MM.1S (cell line): Measurements from ENCODE around the gene CD207.
A peak's percentile ranks its signal among the peaks of the same experiment; 100 is the strongest.

Source experiments
- DNase-seq: peaks from one replicate; pipeline ENCODE4 v3.0.0-alpha.2; 2015
- H2AFZ ChIP-seq: fragments of 300-600 bp; sonication (generic); 2 replicates; pipeline ENCODE4 v1.6.0; 2016; ENCODE audit warnings: antibody characterized with exemption, low read length
- H3F3A ChIP-seq: fragments of 300-600 bp; sonication (generic); 2 replicates; pipeline ENCODE4 v1.6.1; 2016; ENCODE audit warnings: mild to moderate bottlenecking, antibody characterized with exemption, low read length, moderate library complexity, mixed read lengths; ENCODE audit not compliant: insufficient read depth
- H3K27ac ChIP-seq: fragments of 300-600 bp; sonication (generic); 2 replicates; pipeline ENCODE4 v1.5.1; 2016; ENCODE audit warnings: mild to moderate bottlenecking, low read length
- H3K27me3 ChIP-seq: fragments of 300-600 bp; sonication (generic); replicated peaks from 2 replicates; pipeline ENCODE4 v1.6.0; 2016; ENCODE audit warnings: low read length; ENCODE audit not compliant: insufficient read depth
- H3K36me3 ChIP-seq: fragments of 300-600 bp; sonication (generic); replicated peaks from 2 replicates; pipeline ENCODE4 v1.6.1; 2016; ENCODE audit warnings: mild to moderate bottlenecking, low read length, mixed read lengths; ENCODE audit not compliant: insufficient read depth
- H3K4me1 ChIP-seq: fragments of 300-600 bp; sonication (generic); 2 replicates; pipeline ENCODE4 v1.6.1; 2016; ENCODE audit warnings: low read length, mixed read lengths
- H3K4me2 ChIP-seq: fragments of 300-600 bp; sonication (generic); 2 replicates; pipeline ENCODE4 v1.6.0; 2016; ENCODE audit warnings: low read depth, low read length
- H3K4me3 ChIP-seq: fragments of 300-600 bp; sonication (generic); 2 replicates; pipeline ENCODE4 v1.5.1; 2016; ENCODE audit warnings: low read length, mixed read lengths
- H3K79me2 ChIP-seq: fragments of 300-600 bp; sonication (generic); 2 replicates; pipeline ENCODE4 v1.6.1; 2016; ENCODE audit warnings: mixed run types, low read length, mixed read lengths
- H3K9ac ChIP-seq: fragments of 300-600 bp; sonication (generic); 2 replicates; pipeline ENCODE4 v1.6.1; 2016; ENCODE audit warnings: low read length, mixed read lengths
- H3K9me2 ChIP-seq: fragments of 300-600 bp; sonication (generic); replicated peaks from 2 replicates; pipeline ENCODE4 v1.6.1; 2016; ENCODE audit warnings: mild to moderate bottlenecking, low read length, mixed read lengths; ENCODE audit not compliant: insufficient read depth
- H3K9me3 ChIP-seq: fragments of 300-600 bp; sonication (generic); replicated peaks from 2 replicates; pipeline ENCODE4 v1.6.1; 2016; ENCODE audit warnings: mild to moderate bottlenecking, low read length, mixed read lengths; ENCODE audit not compliant: insufficient read depth
- H4K20me1 ChIP-seq: fragments of 300-600 bp; sonication (generic); 2 replicates; pipeline ENCODE4 v1.6.1; 2016; ENCODE audit warnings: mild to moderate bottlenecking, low read length, moderate library complexity, mixed read lengths; ENCODE audit not compliant: insufficient read depth
- EZH2 ChIP-seq: fragments of 300-600 bp; sonication (generic); optimal IDR thresholded peaks from 2 replicates; pipeline ENCODE3; 2017; ENCODE audit warnings: low read depth, mild to moderate bottlenecking, antibody characterized with exemption, low read length, mixed read lengths
- EZH2phosphoT487 ChIP-seq: fragments of 300-600 bp; sonication (generic); IDR thresholded peaks from 2 replicates; pipeline ENCODE4 v1.6.1; 2018; ENCODE audit warnings: antibody characterized with exemption, low read length
- TF ChIP-seq, protein P1 (sequence below): fragments of 300-600 bp; sonication (generic); IDR thresholded peaks from 2 replicates; pipeline ENCODE4 v1.5.1; 2016; ENCODE audit warnings: antibody characterized with exemption, low read length, mixed read lengths

CD207 gene

DNA sequence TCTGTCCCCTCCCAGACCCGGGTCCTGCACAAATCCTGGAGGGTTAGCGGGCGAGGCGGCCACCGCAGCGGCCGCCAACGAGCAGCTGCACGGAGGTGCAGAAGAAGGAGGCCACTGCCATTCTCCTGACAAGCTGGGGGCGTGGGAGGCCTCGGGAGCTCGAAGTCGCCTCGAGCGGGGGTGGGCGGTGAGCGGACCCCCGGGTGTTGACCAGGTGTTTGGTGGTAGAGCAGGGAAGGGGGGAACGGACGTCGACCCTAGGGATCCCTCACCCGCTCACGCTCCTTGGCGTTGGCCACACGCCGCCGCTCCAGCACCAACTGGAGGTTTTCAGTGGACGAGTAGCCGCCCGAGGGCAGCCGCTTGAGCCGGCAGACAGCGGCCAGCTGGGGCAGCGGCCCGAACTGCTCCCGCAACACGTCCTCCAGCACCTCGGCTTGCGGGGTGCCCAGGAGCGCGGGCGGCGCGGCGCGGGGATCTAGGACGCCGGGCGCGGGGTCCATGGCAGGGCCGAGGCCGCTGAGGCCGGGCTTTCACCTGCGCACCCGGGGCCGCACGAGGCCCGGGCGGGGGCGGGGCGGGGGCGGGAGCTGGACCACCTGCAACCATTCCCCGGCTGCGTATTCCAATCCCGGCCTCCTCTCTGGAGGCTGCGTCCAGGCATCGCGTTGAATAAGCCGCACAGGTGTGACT lies 45.3 kb downstream of the CD207 start, which contains the start of gene FIGLA:
Gene FIGLA (minus strand): TSS at position 508 of the 693 bp plus-strand sequence. CDS start 5 bp downstream, at position 503.
- H3K9me2 ChIP-seq = no peaks in the 10 kb centered on the region
- H3K79me2 ChIP-seq = no peaks in the 10 kb centered on the region
- peak within 1 kb of the TSS; percentile 43 for H2AFZ ChIP-seq
- no peaks in the 10 kb centered on the region for H3K4me1 ChIP-seq
- no peaks in the 10 kb centered on the region for H4K20me1 ChIP-seq
- no peaks in the 10 kb centered on the region for H3F3A ChIP-seq
- H3K36me3 ChIP-seq = no peaks in the 10 kb centered on the region
- H3K9ac ChIP-seq = no peak within 1 kb of the TSS
- H3K9me3 ChIP-seq = no peaks in the 10 kb centered on the region
- no peak for DNase-seq
- no peak within 1 kb of the TSS for H3K27ac ChIP-seq
- TF ChIP-seq, protein P1, sequence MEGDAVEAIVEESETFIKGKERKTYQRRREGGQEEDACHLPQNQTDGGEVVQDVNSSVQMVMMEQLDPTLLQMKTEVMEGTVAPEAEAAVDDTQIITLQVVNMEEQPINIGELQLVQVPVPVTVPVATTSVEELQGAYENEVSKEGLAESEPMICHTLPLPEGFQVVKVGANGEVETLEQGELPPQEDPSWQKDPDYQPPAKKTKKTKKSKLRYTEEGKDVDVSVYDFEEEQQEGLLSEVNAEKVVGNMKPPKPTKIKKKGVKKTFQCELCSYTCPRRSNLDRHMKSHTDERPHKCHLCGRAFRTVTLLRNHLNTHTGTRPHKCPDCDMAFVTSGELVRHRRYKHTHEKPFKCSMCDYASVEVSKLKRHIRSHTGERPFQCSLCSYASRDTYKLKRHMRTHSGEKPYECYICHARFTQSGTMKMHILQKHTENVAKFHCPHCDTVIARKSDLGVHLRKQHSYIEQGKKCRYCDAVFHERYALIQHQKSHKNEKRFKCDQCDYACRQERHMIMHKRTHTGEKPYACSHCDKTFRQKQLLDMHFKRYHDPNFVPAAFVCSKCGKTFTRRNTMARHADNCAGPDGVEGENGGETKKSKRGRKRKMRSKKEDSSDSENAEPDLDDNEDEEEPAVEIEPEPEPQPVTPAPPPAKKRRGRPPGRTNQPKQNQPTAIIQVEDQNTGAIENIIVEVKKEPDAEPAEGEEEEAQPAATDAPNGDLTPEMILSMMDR = no peak
- TF ChIP-seq EZH2phosphoT487 (no peak), EZH2 (no peak)
- H3K4me3 ChIP-seq = no peak within 1 kb of the TSS
- H3K4me2 ChIP-seq = peak within 1 kb of the TSS; percentile 58; the same call in 1 of the 2 replicates
- no peaks in the 10 kb centered on the region for H3K27me3 ChIP-seq

DNA sequence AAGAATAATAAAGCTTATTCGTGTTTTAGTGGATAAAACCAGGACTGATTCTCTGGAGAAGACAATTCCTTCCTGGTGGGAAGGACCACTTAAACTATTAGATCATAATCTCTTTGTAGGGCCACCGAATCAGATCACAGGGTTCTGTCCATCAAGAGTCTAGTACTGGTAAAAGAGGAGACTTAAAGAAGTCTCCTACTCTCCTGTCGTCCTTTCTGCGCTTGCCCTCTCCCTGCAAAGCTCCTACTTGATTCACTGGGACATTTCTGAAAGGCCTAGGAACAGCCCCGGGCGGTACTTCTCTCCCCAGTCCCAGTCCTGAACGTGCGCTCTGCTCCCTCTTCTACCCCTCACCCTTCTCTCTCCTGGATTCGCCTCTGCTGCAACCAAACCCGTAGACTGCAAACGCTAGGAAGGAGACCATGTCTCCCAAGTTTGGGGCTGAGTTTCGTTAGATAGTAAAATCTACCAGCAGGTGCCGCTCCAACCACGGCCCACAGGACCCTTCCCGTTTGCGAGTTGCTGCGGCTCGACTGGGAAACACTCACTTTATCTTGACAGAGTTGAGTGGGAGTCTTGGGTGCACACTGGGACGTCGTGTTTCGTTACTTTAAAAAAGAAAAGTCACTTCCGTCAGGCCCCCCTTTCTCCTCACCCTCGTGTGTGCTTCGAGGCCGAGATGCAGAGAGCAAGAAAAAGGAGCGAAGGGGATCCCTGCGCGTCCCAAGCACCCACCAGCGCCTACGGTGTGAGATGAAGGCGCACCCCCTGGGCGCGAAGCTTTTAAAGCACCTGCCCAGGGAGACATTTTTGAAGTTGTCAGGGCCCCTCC lies 46.1 kb downstream of the CD207 start:
- Histone ChIP-seq H3F3A (no peaks in the 10 kb centered on the region), H3K27me3 (no peaks in the 10 kb centered on the region), H3K9ac (no peak overlapping the region), H3K36me3 (no peaks in the 10 kb centered on the region), H3K4me2 (peak overlapping the region; percentile 58; the same call in 1 of the 2 replicates), H3K4me1 (no peaks in the 10 kb centered on the region), H2AFZ (peak overlapping the region; percentile 43), H3K27ac (no peak overlapping the region), H3K9me2 (no peaks in the 10 kb centered on the region), H3K79me2 (no peaks in the 10 kb centered on the region), H3K4me3 (no peak overlapping the region), H4K20me1 (no peaks in the 10 kb centered on the region), H3K9me3 (no peaks in the 10 kb centered on the region)
- peak; percentile 59 for DNase-seq
- TF ChIP-seq EZH2phosphoT487 = no peak
- TF ChIP-seq, protein P1 = peak; percentile 69

DNA sequence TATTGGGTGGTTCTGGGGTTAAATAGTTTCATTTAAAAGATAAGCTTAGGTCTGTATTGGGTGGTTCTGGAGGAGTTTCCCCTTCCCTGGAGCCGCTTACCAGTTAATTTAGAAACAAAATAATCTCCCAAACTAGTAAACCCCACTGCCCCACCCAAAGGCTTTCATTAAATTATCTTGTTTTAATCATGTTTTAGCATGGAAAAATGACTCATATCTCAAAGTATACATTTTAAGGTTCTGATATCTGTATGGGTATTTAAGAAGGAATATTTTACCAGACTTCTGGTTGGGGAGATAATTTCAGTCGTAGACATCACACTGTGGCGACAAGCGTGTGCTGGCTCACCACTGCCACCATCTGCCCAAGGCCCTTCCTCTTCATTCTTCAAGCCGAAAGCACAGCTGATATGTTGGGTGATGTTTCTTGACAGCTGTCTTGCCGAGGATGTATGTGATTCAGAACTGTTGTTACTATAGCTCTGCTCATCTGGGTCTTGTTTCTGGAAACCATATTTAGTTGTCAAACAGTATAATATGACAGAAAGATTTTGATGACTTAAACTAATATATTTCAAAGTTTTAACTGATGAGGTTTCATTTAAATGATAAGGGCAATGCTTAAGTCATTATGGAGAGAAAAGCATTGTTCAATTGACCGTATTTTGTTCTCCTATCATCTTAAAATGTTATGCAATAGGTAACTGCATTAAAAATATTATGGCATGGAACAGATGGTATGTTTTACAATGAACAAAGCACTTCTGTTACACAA lies 50.3 kb downstream of the CD207 start:
- Histone ChIP-seq H3K9me2 (no peaks in the 10 kb centered on the region), H3K9me3 (no peaks in the 10 kb centered on the region), H2AFZ (no peak overlapping the region), H3K4me2 (no peak overlapping the region), H3K36me3 (no peaks in the 10 kb centered on the region), H3K4me3 (no peak overlapping the region), H3F3A (no peaks in the 10 kb centered on the region), H3K27me3 (no peaks in the 10 kb centered on the region), H3K27ac (no peak overlapping the region), H4K20me1 (no peaks in the 10 kb centered on the region), H3K9ac (no peak overlapping the region), H3K79me2 (no peaks in the 10 kb centered on the region), H3K4me1 (no peaks in the 10 kb centered on the region)
- peak; percentile 59 for DNase-seq
- TF ChIP-seq, protein P1 = peak; percentile 67
- no peak for TF ChIP-seq EZH2phosphoT487
